A549 treated with CpdA at 1 μM for 4 hours (cell line): Measurements from ENCODE around the gene STARD3NL. TPM values are rescaled to one million over a fixed set of nuclear protein-coding genes. Genes with fewer than 3 reads are reported as not detected.

Experiments used
- total RNA-seq: library from RNA; stranded (reverse); fragments of 200-300 nt; extraction: Qiagen RNA extraction; gene quantifications from 5 replicates; pipeline ENCODE4 v1.2.3, GENCODE V29; 2022; ENCODE audit warnings: low read depth

Gene STARD3NL, protein sequence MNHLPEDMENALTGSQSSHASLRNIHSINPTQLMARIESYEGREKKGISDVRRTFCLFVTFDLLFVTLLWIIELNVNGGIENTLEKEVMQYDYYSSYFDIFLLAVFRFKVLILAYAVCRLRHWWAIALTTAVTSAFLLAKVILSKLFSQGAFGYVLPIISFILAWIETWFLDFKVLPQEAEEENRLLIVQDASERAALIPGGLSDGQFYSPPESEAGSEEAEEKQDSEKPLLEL
- total RNA-seq = 53.9 to 70.1 TPM (median 55.6 TPM) in 5 replicates

DNA sequence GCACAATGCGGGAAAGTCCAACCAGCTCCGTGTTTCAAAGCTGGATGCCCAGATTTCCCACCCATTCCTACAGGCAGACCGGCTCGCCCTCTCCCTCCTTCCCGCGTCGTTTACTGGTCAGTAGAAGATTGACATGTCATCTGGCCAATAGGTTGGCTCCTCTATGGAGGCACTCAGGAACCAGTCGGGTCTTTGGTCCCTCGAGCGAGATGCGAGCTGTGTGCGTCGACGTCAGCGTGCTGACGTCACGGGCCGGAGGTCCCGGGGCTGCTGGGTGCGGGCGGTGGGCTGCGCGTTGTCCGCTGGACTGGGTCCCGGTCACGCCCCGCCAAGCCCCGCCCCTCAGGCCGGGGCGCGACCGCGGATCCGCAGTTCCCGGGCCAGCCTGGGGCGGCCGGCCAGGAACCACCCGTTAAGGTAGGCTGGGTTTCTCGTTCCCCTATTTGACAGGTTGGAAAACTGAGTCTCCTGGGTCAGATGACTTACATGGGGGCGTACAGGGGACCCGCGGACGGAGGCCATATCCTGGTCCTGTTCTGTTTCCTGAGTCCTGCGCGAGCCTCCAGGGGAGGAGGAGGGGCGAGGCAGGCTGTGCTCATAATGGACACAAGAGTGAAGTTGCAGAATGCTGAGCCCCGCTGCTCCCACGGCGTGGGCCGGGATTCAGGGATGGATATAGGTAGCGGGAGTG, at the start of gene STARD3NL:
STARD3NL (plus strand) TSS at position 242 of the 691 bp plus-strand sequence. CDS start 29,260 bp downstream, outside the sequence.

DNA sequence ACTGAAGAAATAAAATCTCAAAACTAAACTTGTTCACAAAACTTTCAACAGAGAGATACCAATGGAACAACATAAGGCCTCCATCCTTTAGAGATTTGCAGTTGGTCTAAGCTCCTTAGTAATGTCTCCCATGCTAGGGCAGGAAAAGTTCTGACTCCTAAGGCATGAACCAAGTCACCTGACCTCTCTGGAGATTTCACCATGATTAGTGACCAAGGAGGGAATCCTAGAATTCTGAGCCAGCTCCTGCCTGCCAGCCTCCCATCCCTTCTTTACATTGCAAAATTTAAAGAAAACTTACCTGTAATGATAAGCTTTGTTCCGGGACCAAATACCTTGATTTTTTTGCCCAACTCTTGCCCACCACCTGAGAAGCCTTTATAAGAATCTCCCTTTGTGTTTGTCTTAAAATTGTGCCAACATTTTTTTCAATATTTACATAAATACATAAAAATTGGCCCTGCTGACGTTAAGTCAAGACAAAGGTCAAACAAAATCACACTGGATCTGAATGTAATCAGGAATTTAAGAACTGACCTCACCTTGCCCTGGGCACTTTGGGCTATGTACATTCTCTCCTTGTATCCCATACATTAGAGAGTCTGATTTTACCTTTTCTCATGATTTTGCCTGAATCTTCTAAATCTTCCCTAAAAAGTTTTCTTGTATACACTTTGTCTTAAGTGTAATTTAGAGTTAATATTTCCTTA, 95.4 kb downstream of the STARD3NL start, which contains the start of gene TARP:
TARP (minus strand) TSS at position 351 of the 710 bp plus-strand sequence.

